C4-2B (cell line): ENCODE data around the gene PROX1.

Source experiments
- H3K27ac ChIP-seq: fragments of 450-650 bp; 2 replicates; pipeline ENCODE4 v1.5.1; 2017
- CTCF ChIP-seq: fragments of 450-650 bp; conservative IDR thresholded peaks from 2 replicates; pipeline ENCODE4 v1.5.1; 2017; ENCODE audit warnings: mild to moderate bottlenecking
- ZFX ChIP-seq: fragments of 450-650 bp; IDR thresholded peaks from 2 replicates; pipeline ENCODE4 v1.6.1; 2017

PROX1 gene

GRCh38 chr1:214026985-214027384, 39.2 kb downstream of the PROX1 start:
- TF ChIP-seq ZFX (no peak), CTCF (no peak)
- H3K27ac ChIP-seq, result no peak overlapping the region

GRCh38 chr1:214027498-214027897, 39.7 kb downstream of the PROX1 start:
- no peak overlapping the region for H3K27ac ChIP-seq
- TF ChIP-seq ZFX (no peak), CTCF (no peak)

- TF ChIP-seq CTCF, result no peak
- no peak for TF ChIP-seq ZFX
- no peak overlapping the region for H3K27ac ChIP-seq
Measured at GRCh38 chr1:214028095-214028494, 40.3 kb downstream of the PROX1 start.

- TF ChIP-seq ZFX, result no peak
- no peak for TF ChIP-seq CTCF
- no peak overlapping the region for H3K27ac ChIP-seq
Measured at GRCh38 chr1:214028649-214029406, 41.1 kb downstream of the PROX1 start.

- no peak for TF ChIP-seq ZFX
- TF ChIP-seq CTCF, result no peak
- H3K27ac ChIP-seq, result no peak overlapping the region
Measured at GRCh38 chr1:214029796-214030195, 42.0 kb downstream of the PROX1 start.

GRCh38 chr1:214031267-214031650, 43.5 kb downstream of the PROX1 start:
- TF ChIP-seq ZFX (no peak), CTCF (no peak)
- H3K27ac ChIP-seq, result no peak overlapping the region

- no peak overlapping the region for H3K27ac ChIP-seq
- TF ChIP-seq CTCF, result no peak
- no peak for TF ChIP-seq ZFX
Measured at GRCh38 chr1:214037468-214037867, 49.7 kb downstream of the PROX1 start.
